HCT116 (cell line): ENCODE measurements around the gene PRRT1B. TPM values are rescaled to one million over a fixed set of nuclear protein-coding genes. Genes with fewer than 3 reads are reported as not detected.

Experiments used
- ATAC-seq: fragments of 200-7000 bp; cut with Tn5 transposase; 2 replicates; pipeline ENCODE4 v1.9.1; 2020; ENCODE audit warnings: mild to moderate bottlenecking, moderate library complexity
- BruUV-seq: library from RNA; stranded (reverse); fragments of 400-500 nt; replicated peaks from 2 replicates; lab custom pipeline; 2021; lab: Mats Ljungman, UMichigan
- CTCF ChIA-PET: fragments of 300-600 bp; sonication (Branson Sonifier 250); formaldehyde crosslinking; loops from one replicate; lab custom pipeline; 2021; ENCODE audit warnings: antibody characterized with exemption; lab: Charles Lee
- POLR2A ChIA-PET: fragments of 300-600, 350-600 bp; sonication (Branson Sonifier 250); formaldehyde crosslinking; loops from one replicate; lab custom pipeline; 2021; ENCODE audit warnings: antibody characterized with exemption; lab: Charles Lee
- RAD21 ChIA-PET, 2 experiments: fragments of 300-600 bp; sonication (Branson Sonifier 250); formaldehyde crosslinking; loops; one replicate each; lab custom pipeline; 2023; ENCODE audit warnings: low total read pairs in 2 of 2; ENCODE audit not compliant: uncharacterized antibody in 2 of 2, unreplicated experiment in 2 of 2, low non-redundant PET in 1 of 2; lab: Charles Lee
- DNase-seq: peaks from one replicate; pipeline ENCODE4 v3.0.0-alpha.2; 2010; ENCODE audit warnings: low read depth, low spot score
- H2AFZ ChIP-seq: fragments of 200-600 bp; shearing (Covaris generic), sonication (generic); 2 replicates; pipeline ENCODE4 v1.6.1; 2017; ENCODE audit warnings: low read depth, mixed run types, mixed read lengths, antibody characterized with exemption, low read length; ENCODE audit not compliant: poor library complexity, severe bottlenecking
- H3K27ac ChIP-seq: 2 replicates; pipeline ENCODE4 v1.5.1; 2012; ENCODE audit warnings: low read depth, low read length
- H3K27me3 ChIP-seq: fragments of 200-600 bp; sonication (generic); 2 replicates; pipeline ENCODE4 v1.6.1; 2016; ENCODE audit warnings: mixed run types, low read length, mixed read lengths; ENCODE audit not compliant: insufficient read depth
- H3K36me3 ChIP-seq, 2 experiments: fragments of 200-500 bp in 1 of 2; fragments of 200-600 bp in 1 of 2; sonication (Bioruptor generic) in 1 of 2; sonication (generic) in 1 of 2; 2 replicates each; pipeline versions ENCODE4 v1.5.1 to v1.6.1; 2014 to 2016; ENCODE audit warnings: low read length in 2 of 2, inconsistent platforms in 1 of 2, mixed read lengths in 1 of 2, mixed run types in 1 of 2; ENCODE audit not compliant: insufficient read depth in 2 of 2, control insufficient read depth in 1 of 2
- H3K4me1 ChIP-seq, 2 experiments: fragments of 200-600 bp in 1 of 2; sonication (generic) in 1 of 2; 2 replicates each; pipeline versions ENCODE4 v1.5.1 to v1.6.1; 2012 to 2017; ENCODE audit warnings: low read length in 2 of 2, inconsistent platforms in 1 of 2, mild to moderate bottlenecking in 1 of 2, mixed read lengths in 1 of 2, mixed run types in 1 of 2, moderate library complexity in 1 of 2; ENCODE audit not compliant: insufficient read depth in 2 of 2, control insufficient read depth in 1 of 2
- H3K4me2 ChIP-seq: fragments of 200-600 bp; sonication (generic); 2 replicates; pipeline ENCODE4 v1.6.1; 2017; ENCODE audit warnings: mixed run types, low read length, mixed read lengths
- H3K4me3 ChIP-seq, 2 experiments: fragments of 200-600 bp in 1 of 2; sonication (generic) in 1 of 2; replicated peaks in 1 of 2; 2 replicates each; pipeline ENCODE4 v1.5.1; 2011 to 2016; ENCODE audit warnings: low read length in 2 of 2, control low read depth in 1 of 2, low read depth in 1 of 2, mild to moderate bottlenecking in 1 of 2, mixed read lengths in 1 of 2, mixed run types in 1 of 2
- H3K79me2 ChIP-seq: fragments of 200-600 bp; sonication (generic); 2 replicates; pipeline ENCODE4 v1.6.1; 2017; ENCODE audit warnings: mild to moderate bottlenecking, mixed run types, low read length, moderate library complexity, mixed read lengths; ENCODE audit not compliant: insufficient read depth
- H3K9ac ChIP-seq: fragments of 200-600 bp; sonication (generic); 2 replicates; pipeline ENCODE4 v1.6.1; 2016; ENCODE audit warnings: low read length, mixed read lengths
- H3K9me2 ChIP-seq: fragments of 200-600 bp; sonication (generic), shearing (Covaris generic); 2 replicates; pipeline ENCODE4 v1.6.1; 2017; ENCODE audit warnings: mixed run types, mild to moderate bottlenecking, moderate library complexity; ENCODE audit not compliant: insufficient read depth
- H3K9me3 ChIP-seq, 2 experiments: fragments of 200-500 bp in 1 of 2; fragments of 200-600 bp in 1 of 2; sonication (Bioruptor generic) in 1 of 2; sonication (generic) in 1 of 2; 2 replicates each; pipeline ENCODE4 v1.6.1; 2014 to 2017; ENCODE audit warnings: low read length in 2 of 2, mixed read lengths in 2 of 2, inconsistent platforms in 1 of 2, low read depth in 1 of 2, mild to moderate bottlenecking in 1 of 2, mixed run types in 1 of 2, moderate library complexity in 1 of 2; ENCODE audit not compliant: control insufficient read depth in 1 of 2, insufficient read depth in 1 of 2
- H4K20me1 ChIP-seq: fragments of 200-600 bp; sonication (generic), shearing (Covaris generic); 2 replicates; pipeline ENCODE4 v1.6.1; 2017; ENCODE audit warnings: mixed run types, mild to moderate bottlenecking, moderate library complexity; ENCODE audit not compliant: insufficient read depth
- ELF1 ChIP-seq: IDR thresholded peaks from 2 replicates; pipeline ENCODE4 v1.6.1; 2012; ENCODE audit warnings: low read depth, borderline replicate concordance
- EZH2 ChIP-seq: fragments of 200-600 bp; sonication (generic); IDR thresholded peaks from 2 replicates; pipeline ENCODE4 v1.6.1; 2017; ENCODE audit warnings: antibody characterized with exemption, mixed run types
- EZH2phosphoT487 ChIP-seq: fragments of 200-600 bp; IDR thresholded peaks from 2 replicates; pipeline ENCODE4 v1.6.1; 2018; ENCODE audit warnings: antibody characterized with exemption, borderline replicate concordance
- FOSL1 ChIP-seq: IDR thresholded peaks from 2 replicates; pipeline ENCODE4 v1.6.1; 2012; ENCODE audit warnings: low read depth
- POLR2A ChIP-seq: IDR thresholded peaks from 2 replicates; pipeline ENCODE4 v1.7.0; 2011; ENCODE audit warnings: borderline replicate concordance; ENCODE audit not compliant: insufficient read depth, insufficient read length; ENCODE audit errors: extremely low read depth
- TCF7L2 ChIP-seq: IDR thresholded peaks from 2 replicates; pipeline ENCODE4 v1.7.0; 2011; ENCODE audit warnings: borderline replicate concordance, inconsistent platforms; ENCODE audit not compliant: insufficient read depth, insufficient read length; ENCODE audit errors: extremely low read depth
- ZNF274 ChIP-seq: fragments of 200-500 bp; sonication (Bioruptor generic); IDR thresholded peaks from 2 replicates; pipeline ENCODE4 v1.6.1; 2014; ENCODE audit warnings: mild to moderate bottlenecking, low read depth, low read length, inconsistent platforms
- intact Hi-C: fragments of 100-400 bp; cut with micrococcal nuclease; formaldehyde crosslinking; loops from 2 replicates; pipeline ENCODE4 v1.10.0; 2022
- total RNA-seq: library from RNA; stranded (reverse); gene quantifications from one replicate; pipeline ENCODE4 v1.2.1, GENCODE V29; 2021; ENCODE audit not compliant: unreplicated experiment
- TF ChIP-seq, protein P1 (sequence below), 3 experiments: fragments of 200-600 bp in 1 of 3; sonication (generic) in 1 of 3; IDR thresholded peaks in 2 of 3; conservative IDR thresholded peaks in 1 of 3; 2 replicates each; pipeline ENCODE4 v1.5.1; 2012 to 2017; ENCODE audit warnings: low read depth in 2 of 3, low read length in 2 of 3, antibody characterized with exemption in 1 of 3, borderline replicate concordance in 1 of 3, control low read depth in 1 of 3, mild to moderate bottlenecking in 1 of 3, mixed read lengths in 1 of 3, mixed run types in 1 of 3, moderate library complexity in 1 of 3; ENCODE audit not compliant: insufficient read depth in 1 of 3

Gene PRRT1B
- total RNA-seq, 1 experiment from 2014 or later, result not detected

DNA sequence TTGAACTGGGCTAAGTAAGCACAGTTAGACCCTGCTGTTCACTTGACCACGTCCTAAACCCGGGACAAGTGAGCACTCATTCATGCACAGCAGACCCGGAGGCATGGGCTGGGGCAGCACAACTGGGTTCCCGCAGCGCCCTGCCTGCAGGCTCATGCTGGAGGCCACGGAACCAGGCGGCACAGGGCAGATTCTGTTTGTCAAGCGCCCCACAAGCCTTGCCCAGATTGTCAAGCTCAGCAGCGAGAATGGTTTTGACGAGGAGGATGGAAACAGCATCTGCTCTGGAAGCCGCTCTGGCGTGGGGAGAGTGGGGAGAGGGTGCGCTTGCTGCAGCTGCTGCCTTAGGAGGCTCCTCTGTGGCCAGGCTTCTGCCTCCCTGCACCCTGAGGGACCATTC lies 32.7 kb downstream of the PRRT1B start:
- Histone ChIP-seq H3K9me3 (no peaks in the 10 kb centered on the region), H3K79me2 (no peaks in the 10 kb centered on the region), H3K4me2 (no peak overlapping the region), H4K20me1 (no peaks in the 10 kb centered on the region), H3K9ac (no peak overlapping the region), H3K27me3 (no peaks in the 10 kb centered on the region), H3K4me1 (no peaks in the 10 kb centered on the region), H3K4me3 (no peak overlapping the region), H2AFZ (no peak overlapping the region), H3K36me3 (peaks cover 3 to 5% of the 10 kb centered on the region in 2 experiments; a peak in 2 of 4 replicates), H3K9me2 (no peaks in the 10 kb centered on the region), H3K27ac (no peak overlapping the region)
- ATAC-seq, result no peak
- ChIA-PET RAD21 (interaction anchor here in 1 of 2 experiments (0.6 kb wide), 1 partner anchor 228 kb away, joined by 3 read pairs; no protein-coding TSS in a partner anchor), POLR2A (no interaction called here), CTCF (no interaction called here)
- DNase-seq, result no peak
- intact Hi-C loops, result no loop called here
- BruUV-seq, result no TSS peak
- TF ChIP-seq ZNF274 (no peak), POLR2A (no peak), EZH2 (no peak), TCF7L2 (no peak), EZH2phosphoT487 (no peak), ELF1 (no peak), FOSL1 (no peak)
- TF ChIP-seq, protein P1, sequence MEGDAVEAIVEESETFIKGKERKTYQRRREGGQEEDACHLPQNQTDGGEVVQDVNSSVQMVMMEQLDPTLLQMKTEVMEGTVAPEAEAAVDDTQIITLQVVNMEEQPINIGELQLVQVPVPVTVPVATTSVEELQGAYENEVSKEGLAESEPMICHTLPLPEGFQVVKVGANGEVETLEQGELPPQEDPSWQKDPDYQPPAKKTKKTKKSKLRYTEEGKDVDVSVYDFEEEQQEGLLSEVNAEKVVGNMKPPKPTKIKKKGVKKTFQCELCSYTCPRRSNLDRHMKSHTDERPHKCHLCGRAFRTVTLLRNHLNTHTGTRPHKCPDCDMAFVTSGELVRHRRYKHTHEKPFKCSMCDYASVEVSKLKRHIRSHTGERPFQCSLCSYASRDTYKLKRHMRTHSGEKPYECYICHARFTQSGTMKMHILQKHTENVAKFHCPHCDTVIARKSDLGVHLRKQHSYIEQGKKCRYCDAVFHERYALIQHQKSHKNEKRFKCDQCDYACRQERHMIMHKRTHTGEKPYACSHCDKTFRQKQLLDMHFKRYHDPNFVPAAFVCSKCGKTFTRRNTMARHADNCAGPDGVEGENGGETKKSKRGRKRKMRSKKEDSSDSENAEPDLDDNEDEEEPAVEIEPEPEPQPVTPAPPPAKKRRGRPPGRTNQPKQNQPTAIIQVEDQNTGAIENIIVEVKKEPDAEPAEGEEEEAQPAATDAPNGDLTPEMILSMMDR (IDR thresholded peaks at IDR 0.05 in 2 of 3, conservative IDR thresholded peaks at IDR 0.05 in 1 of 3; ENCODE audit: borderline replicate concordance in 1 of 3, insufficient read depth in 1 of 3, low read depth in 2 of 3, low read length in 2 of 3), result no peak
